Measurements from ENCODE around the gene RXFP4.

DNA sequence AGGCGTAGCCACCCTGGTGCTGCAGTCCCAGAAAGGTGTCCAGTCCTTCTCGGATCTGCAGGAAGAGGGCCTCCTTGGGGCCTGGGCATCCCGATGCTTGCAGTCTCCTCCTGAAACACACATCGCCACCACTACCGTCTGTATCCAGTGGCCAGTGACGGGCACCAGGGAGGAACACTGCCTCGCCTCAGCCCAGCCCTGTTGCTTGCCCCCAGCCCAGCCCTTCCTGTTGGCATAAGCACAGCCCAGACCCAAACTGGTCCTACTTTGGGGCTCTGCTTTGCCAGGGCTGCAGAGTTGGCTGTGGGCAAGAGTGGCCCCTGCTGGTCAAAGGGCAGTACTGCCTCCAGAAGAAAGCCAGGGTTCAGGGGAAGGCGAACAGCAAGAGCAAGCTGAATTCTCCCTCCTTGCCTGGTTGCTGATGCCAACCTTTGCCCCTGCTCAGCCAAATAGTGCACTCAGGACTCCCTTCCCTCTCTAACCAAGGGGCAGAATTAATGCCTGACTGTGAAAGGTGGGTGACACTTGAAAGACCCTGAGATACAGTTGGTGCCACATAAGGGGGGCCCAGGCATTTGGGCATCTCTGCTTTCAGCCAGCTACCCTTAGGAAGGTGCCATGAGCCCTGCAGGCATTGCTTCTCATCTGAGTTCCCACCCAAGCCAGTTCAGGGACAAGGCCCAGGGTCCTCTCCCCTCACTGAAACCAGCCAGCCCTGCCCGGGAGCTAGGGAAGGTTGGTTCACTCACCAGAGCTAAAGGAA is 48.0 kb downstream of the RXFP4 start:
- TF ChIP-seq PHF21A (IDR thresholded peaks at IDR 0.05; ENCODE audit: borderline replicate concordance, low read depth), result no peak
- TF ChIP-seq POLR2AphosphoS5 (IDR thresholded peaks at IDR 0.05; ENCODE audit: control insufficient read depth, insufficient read depth, low read depth, low read length), result no peak
- TF ChIP-seq SMARCA5 (IDR thresholded peaks at IDR 0.05), result no peak
- TF ChIP-seq MXI1 (IDR thresholded peaks at IDR 0.05; ENCODE audit: low read depth, low read length), result no peak
- TF ChIP-seq NONO (IDR thresholded peaks at IDR 0.05; ENCODE audit: low read depth in 2 of 2, low read length in 1 of 2), result no peak
- TF ChIP-seq, protein P1, sequence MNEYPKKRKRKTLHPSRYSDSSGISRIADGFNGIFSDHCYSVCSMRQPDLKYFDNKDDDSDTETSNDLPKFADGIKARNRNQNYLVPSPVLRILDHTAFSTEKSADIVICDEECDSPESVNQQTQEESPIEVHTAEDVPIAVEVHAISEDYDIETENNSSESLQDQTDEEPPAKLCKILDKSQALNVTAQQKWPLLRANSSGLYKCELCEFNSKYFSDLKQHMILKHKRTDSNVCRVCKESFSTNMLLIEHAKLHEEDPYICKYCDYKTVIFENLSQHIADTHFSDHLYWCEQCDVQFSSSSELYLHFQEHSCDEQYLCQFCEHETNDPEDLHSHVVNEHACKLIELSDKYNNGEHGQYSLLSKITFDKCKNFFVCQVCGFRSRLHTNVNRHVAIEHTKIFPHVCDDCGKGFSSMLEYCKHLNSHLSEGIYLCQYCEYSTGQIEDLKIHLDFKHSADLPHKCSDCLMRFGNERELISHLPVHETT (CRISPR knock-in tag; conservative IDR thresholded peaks at IDR 0.05 in 1 of 2, IDR thresholded peaks at IDR 0.05 in 1 of 2), result no peak
- TF ChIP-seq, protein P2, sequence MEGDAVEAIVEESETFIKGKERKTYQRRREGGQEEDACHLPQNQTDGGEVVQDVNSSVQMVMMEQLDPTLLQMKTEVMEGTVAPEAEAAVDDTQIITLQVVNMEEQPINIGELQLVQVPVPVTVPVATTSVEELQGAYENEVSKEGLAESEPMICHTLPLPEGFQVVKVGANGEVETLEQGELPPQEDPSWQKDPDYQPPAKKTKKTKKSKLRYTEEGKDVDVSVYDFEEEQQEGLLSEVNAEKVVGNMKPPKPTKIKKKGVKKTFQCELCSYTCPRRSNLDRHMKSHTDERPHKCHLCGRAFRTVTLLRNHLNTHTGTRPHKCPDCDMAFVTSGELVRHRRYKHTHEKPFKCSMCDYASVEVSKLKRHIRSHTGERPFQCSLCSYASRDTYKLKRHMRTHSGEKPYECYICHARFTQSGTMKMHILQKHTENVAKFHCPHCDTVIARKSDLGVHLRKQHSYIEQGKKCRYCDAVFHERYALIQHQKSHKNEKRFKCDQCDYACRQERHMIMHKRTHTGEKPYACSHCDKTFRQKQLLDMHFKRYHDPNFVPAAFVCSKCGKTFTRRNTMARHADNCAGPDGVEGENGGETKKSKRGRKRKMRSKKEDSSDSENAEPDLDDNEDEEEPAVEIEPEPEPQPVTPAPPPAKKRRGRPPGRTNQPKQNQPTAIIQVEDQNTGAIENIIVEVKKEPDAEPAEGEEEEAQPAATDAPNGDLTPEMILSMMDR (IDR thresholded peaks at IDR 0.05 in 2 of 3, conservative IDR thresholded peaks at IDR 0.05 in 1 of 3; ENCODE audit: insufficient read depth in 2 of 3, low read depth in 1 of 3, low read length in 3 of 3), result peak; percentile 92 to 97 (median 95)
- TF ChIP-seq, protein P3, sequence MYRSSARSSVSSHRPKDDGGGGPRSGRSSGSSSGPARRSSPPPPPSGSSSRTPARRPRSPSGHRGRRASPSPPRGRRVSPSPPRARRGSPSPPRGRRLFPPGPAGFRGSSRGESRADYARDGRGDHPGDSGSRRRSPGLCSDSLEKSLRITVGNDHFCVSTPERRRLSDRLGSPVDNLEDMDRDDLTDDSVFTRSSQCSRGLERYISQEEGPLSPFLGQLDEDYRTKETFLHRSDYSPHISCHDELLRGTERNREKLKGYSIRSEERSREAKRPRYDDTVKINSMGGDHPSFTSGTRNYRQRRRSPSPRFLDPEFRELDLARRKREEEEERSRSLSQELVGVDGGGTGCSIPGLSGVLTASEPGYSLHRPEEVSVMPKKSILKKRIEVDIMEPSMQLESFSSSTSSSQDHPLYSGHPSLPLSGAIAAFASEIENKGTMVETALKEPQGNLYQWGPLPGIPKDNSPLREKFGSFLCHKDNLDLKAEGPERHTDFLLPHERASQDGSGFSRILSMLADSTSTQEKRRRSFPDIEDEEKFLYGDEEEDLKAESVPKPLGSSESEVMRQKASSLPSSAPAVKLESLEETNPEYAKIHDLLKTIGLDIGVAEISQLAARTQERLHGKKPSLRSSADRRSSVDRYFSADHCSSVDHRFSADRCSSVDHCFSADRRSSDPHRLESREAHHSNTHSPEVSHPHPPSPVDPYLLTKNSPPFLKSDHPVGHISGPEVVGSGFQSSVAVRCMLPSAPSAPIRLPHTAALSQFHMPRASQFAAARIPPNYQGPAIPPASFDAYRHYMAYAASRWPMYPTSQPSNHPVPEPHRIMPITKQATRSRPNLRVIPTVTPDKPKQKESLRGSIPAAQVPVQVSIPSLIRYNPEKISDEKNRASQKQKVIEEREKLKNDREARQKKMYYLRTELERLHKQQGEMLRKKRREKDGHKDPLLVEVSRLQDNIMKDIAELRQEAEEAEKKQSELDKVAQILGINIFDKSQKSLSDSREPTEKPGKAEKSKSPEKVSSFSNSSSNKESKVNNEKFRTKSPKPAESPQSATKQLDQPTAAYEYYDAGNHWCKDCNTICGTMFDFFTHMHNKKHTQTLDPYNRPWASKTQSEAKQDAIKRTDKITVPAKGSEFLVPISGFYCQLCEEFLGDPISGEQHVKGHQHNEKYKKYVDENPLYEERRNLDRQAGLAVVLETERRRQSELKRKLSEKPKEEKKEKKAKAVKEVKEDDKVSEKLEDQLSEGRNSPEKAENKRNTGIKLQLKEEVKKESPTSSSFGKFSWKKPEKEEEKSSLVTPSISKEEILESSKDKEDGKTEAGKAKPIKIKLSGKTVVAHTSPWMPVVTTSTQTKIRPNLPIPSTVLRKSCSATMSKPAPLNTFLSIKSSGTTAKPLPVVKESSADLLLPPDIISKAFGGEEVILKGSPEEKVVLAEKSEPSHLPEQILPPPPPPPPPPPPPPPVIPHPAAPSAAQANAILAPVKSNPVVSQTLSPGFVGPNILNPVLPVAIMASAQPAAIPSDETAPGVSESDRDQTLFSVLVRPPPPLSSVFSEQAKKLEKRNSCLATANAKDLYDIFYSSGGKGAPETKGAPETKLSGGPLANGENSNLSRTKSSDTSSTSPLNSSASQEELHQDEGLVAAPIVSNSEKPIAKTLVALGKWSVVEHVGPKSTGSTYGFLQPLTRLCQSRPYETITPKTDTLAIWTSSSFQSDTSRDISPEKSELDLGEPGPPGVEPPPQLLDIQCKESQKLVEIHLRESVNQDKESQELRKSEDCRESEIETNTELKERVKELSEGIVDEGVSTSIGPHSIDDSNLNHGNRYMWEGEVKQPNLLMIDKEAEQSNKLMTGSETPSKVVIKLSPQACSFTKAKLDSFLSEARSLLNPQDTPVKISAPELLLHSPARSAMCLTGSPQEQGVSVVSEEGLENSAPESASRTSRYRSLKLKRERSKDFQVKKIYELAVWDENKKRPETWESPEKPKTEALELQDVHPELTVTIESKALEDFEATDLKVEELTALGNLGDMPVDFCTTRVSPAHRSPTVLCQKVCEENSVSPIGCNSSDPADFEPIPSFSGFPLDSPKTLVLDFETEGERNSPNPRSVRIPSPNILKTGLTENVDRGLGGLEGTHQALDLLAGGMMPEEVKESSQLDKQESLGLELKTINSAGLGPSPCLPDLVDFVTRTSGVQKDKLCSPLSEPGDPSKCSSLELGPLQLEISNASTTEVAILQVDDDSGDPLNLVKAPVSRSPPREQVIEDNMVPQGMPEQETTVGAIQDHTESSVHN (IDR thresholded peaks at IDR 0.05; ENCODE audit: borderline replicate concordance in 1 of 2, low read depth in 1 of 2), result no peak
- no peak for TF ChIP-seq CBX5 (IDR thresholded peaks at IDR 0.05; ENCODE audit: borderline replicate concordance, low read depth)
- TF ChIP-seq NRF1 (conservative IDR thresholded peaks at IDR 0.05 in 1 of 2, IDR thresholded peaks at IDR 0.05 in 1 of 2), result no peak
- TF ChIP-seq PHF8 (IDR thresholded peaks at IDR 0.05; ENCODE audit: borderline replicate concordance, low read length), result no peak
